ENCODE data around the gene RSRC1. TPM values are rescaled to one million over a fixed set of nuclear protein-coding genes. Genes with fewer than 3 reads are reported as not detected.

Gene RSRC1
- total and polyA plus RNA-seq, 2 of the 8 experiments (the other 6 are each of a cell fraction or from before 2014, with no cell fraction given), result 2.0 to 27.9 TPM

DNA sequence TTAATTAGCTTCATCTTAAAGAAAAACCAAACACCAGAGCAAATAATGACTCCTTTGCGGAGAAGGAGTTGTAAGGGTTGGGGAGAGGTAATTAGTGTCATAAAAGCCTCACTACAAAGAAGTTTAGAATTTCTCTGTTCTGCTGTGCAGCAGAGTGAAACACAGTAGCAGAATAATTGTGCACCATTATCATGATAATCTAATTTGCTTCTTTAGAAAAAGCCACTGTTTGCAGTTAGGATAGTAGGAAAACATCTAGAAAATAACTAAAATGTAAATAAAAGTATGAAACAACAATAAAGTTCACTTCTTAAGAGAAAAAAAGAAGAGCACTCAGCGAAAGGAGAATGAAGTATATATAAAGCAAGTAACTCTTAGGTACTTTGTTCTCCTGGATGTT lies 9.2 kb upstream of the RSRC1 start (continued):
- TF ChIP-seq RAD21 (IDR thresholded peaks at IDR 0.05 in 1 of 2, conservative IDR thresholded peaks at IDR 0.05 in 1 of 2; ENCODE audit: low read depth in 2 of 2, low read length in 2 of 2) (no peak), CHD2 (IDR thresholded peaks at IDR 0.05; ENCODE audit: low read length) (no peak)

Data from H1 (cell line).